GM12873 (cell line): ENCODE results near the gene SDHAF3.

Experiments used
- CTCF ChIP-seq: IDR thresholded peaks from 2 replicates; pipeline ENCODE4 v1.5.1; 2012; ENCODE audit warnings: low read depth, mild to moderate bottlenecking, moderate library complexity, low read length, control low read depth; ENCODE audit not compliant: insufficient read depth; ENCODE audit errors: missing control alignments

SDHAF3 gene

DNA sequence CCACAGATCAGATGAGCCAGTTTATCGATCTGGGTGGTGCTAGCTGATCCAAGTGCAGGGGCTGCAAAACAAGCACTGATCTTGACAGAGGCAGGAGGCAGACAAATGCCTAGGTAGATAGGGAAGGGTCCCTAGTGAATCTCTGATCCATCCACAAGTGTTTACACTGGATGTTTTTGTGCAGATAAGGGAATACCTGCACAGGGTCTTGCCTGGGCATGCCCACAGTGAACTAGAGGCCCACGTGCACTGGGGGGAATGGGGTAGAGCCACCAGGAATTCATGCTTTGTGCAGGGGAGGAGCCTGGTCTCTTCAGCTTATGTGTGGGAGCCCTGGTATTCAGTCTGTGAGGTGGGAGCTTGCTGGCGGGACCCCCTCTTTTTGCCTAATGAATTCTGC lies 50.3 kb downstream of the SDHAF3 start:
- TF ChIP-seq CTCF = no peak

DNA sequence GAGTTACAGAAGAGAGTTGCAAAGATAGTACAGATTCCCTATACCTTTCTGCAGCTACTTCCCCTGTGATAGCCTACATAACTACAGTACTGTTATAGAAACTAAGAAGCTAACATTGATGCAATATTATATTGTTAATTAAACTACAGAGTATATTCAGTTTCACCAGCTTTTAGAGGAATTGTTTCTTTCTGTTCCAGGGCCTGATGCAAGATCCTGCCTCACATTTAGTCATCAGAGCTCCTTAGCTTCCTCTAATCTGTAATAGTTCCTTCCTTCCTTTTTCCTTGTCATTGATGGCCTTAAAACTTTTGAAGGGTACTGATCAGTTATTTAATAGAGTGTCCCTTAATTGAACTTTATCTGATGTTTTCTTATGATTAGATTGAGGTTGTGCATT lies 56.8 kb downstream of the SDHAF3 start:
- TF ChIP-seq CTCF = no peak

GRCh38 chr7:97179454-97180104 lies 62.1 kb downstream of the SDHAF3 start:
- TF ChIP-seq CTCF = peak; percentile 85

DNA sequence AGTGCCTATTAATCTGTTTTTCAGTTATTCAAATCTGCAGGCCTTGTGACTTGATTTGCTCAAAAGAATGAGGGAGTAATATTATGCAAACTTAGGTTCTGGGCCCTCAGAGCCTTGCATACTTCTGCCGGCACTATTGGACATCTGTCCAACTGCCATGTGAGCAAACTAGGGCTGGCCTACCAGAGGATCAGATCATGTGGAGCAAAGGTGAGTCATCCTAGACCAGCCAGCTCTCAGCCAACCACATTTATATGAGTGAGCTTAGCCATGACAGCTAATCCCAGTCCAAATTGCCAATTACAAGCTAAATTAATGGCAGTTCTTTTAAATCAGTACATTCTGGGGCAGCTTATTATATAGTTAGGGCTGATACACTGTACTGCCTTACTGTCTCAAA lies 69.6 kb downstream of the SDHAF3 start:
- no peak for TF ChIP-seq CTCF

DNA sequence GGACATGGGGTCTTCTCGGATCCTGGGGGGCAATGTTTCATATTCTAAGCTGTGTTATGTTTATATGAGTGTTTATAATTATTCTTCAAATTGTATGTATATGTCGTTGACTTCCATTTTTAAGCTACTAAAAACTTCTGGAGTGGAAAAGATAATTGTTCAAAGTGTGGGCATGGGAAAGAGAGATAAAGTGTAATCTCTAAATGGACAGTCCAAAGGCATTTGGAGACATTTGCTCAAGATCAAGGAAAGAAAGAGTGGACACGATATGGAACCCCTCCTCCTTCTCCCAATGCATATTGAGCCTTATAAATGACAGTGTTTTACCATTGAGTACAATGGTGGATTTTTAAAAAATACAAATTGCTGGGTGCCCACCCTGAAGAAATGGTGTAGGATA lies 81.1 kb downstream of the SDHAF3 start:
- TF ChIP-seq CTCF = no peak

- TF ChIP-seq CTCF = no peak
These were observed 82.5 kb downstream of the SDHAF3 start for GRCh38 chr7:97200018-97200417.

- no peak for TF ChIP-seq CTCF
These were observed 86.5 kb downstream of the SDHAF3 start for GRCh38 chr7:97203957-97204356.
